Type B pancreatic cell (in vitro differentiated cells): ENCODE data around the gene TDRD10. TPM values are rescaled to one million over a fixed set of nuclear protein-coding genes. Genes with fewer than 3 reads are reported as not detected.

Source experiments
- DNase-seq: peaks from one replicate; pipeline ENCODE4 v3.0.0; 2021; ENCODE audit warnings: mixed read lengths; ENCODE audit not compliant: unreplicated experiment; ENCODE audit errors: extremely low spot score
- H3K27ac Mint-ChIP-seq: 2 replicates; pipeline ENCODE4 v1.8.0; 2021; ENCODE audit warnings: mild to moderate bottlenecking, mixed read lengths
- H3K27me3 Mint-ChIP-seq: 2 replicates; pipeline ENCODE4 v1.8.0; 2021; ENCODE audit warnings: mixed read lengths
- H3K36me3 Mint-ChIP-seq: 2 replicates; pipeline ENCODE4 v1.8.0; 2021; ENCODE audit warnings: mixed read lengths
- H3K4me1 Mint-ChIP-seq: one replicate; pipeline ENCODE4 v1.8.0; 2021; ENCODE audit warnings: mixed read lengths; ENCODE audit not compliant: unreplicated experiment
- H3K4me3 Mint-ChIP-seq: 2 replicates; pipeline ENCODE4 v1.8.0; 2021; ENCODE audit warnings: mild to moderate bottlenecking, mixed read lengths
- H3K9me3 Mint-ChIP-seq: 2 replicates; pipeline ENCODE4 v1.8.0; 2021; ENCODE audit warnings: mixed read lengths
- CTCF ChIP-seq: fragments of 200-600 bp; sonication (generic); conservative IDR thresholded peaks from 2 replicates; pipeline ENCODE4 v1.5.0; 2021; ENCODE audit warnings: antibody characterized with exemption, mild to moderate bottlenecking
- long read RNA-seq: library from polyadenylated mRNA; unstranded; transcript quantifications from one replicate; pipeline ENCODE4 v2.0.0, GENCODE V29; 2020
- total RNA-seq: library from RNA; stranded (reverse); gene quantifications from 2 replicates; pipeline ENCODE4 v1.2.1, GENCODE V29; 2021; ENCODE audit warnings: low replicate concordance

TDRD10 gene
- not detected in 2 replicates for total RNA-seq
- long read RNA-seq, result 0 reads

- Mint-ChIP-seq H3K9me3 (no peaks in the 10 kb centered on the region), H3K36me3 (no peaks in the 10 kb centered on the region), H3K27me3 (peaks cover 77% of the 10 kb centered on the region), H3K4me1 (no peaks in the 10 kb centered on the region), H3K27ac (no peak within 1 kb of the TSS), H3K4me3 (peak within 1 kb of the TSS; percentile 71)
- no peak for DNase-seq
- no peak for TF ChIP-seq CTCF
These were observed at the start of gene TDRD10, which contains the start of gene SHE for GRCh38 chr1:154502066-154502743. Gene TDRD10, plus strand, starts transcription at chr1:154502219. Its CDS starts 4,685 bp downstream, at chr1:154506904. Gene SHE, minus strand, starts transcription at chr1:154502412. Its CDS starts 386 bp downstream, at chr1:154502026.

GRCh38 chr1:154453161-154453560 is 48.9 kb upstream of the TDRD10 start:
- no peak for TF ChIP-seq CTCF
- Mint-ChIP-seq H3K9me3 (no peaks in the 10 kb centered on the region), H3K27me3 (peaks cover 18% of the 10 kb centered on the region), H3K27ac (no peak overlapping the region), H3K4me1 (peaks cover 7% of the 10 kb centered on the region), H3K4me3 (no peak overlapping the region), H3K36me3 (no peaks in the 10 kb centered on the region)
- DNase-seq, result no peak

GRCh38 chr1:154453574-154454352 is 48.3 kb upstream of the TDRD10 start:
- H3K9me3 Mint-ChIP-seq, result no peaks in the 10 kb centered on the region
- no peak overlapping the region for H3K27ac Mint-ChIP-seq
- no peak for DNase-seq
- H3K27me3 Mint-ChIP-seq, result peaks cover 18% of the 10 kb centered on the region
- TF ChIP-seq CTCF, result no peak
- H3K4me1 Mint-ChIP-seq, result peaks cover 7% of the 10 kb centered on the region
- H3K4me3 Mint-ChIP-seq, result no peak overlapping the region
- no peaks in the 10 kb centered on the region for H3K36me3 Mint-ChIP-seq

GRCh38 chr1:154454386-154455120 is 47.5 kb upstream of the TDRD10 start:
- no peak for DNase-seq
- Mint-ChIP-seq H3K36me3 (no peaks in the 10 kb centered on the region), H3K9me3 (no peaks in the 10 kb centered on the region), H3K4me3 (no peak overlapping the region), H3K4me1 (peaks cover 7% of the 10 kb centered on the region), H3K27me3 (peaks cover 17% of the 10 kb centered on the region), H3K27ac (no peak overlapping the region)
- TF ChIP-seq CTCF, result no peak

GRCh38 chr1:154456631-154457030 is 45.4 kb upstream of the TDRD10 start:
- H3K4me1 Mint-ChIP-seq, result peaks cover 7% of the 10 kb centered on the region
- no peak overlapping the region for H3K27ac Mint-ChIP-seq
- TF ChIP-seq CTCF, result no peak
- no peak overlapping the region for H3K4me3 Mint-ChIP-seq
- DNase-seq, result no peak
- no peaks in the 10 kb centered on the region for H3K9me3 Mint-ChIP-seq
- H3K27me3 Mint-ChIP-seq, result peaks cover 15% of the 10 kb centered on the region
- no peaks in the 10 kb centered on the region for H3K36me3 Mint-ChIP-seq
